ENCODE data around the gene GTF3C2. TPM values are rescaled to one million over a fixed set of nuclear protein-coding genes. Genes with fewer than 3 reads are reported as not detected.
A peak's percentile ranks its signal among the peaks of the same experiment; 100 is the strongest.

GTF3C2 gene
- total and polyA plus RNA-seq, 2 of the 13 experiments (the other 11 are each of a cell fraction or from before 2014, with no cell fraction given), result 77.5 to 130 TPM

GRCh38 chr2:27322766-27323595 lies 33.6 kb downstream of the GTF3C2 start, which contains the start of gene MPV17 (continued):
- TF ChIP-seq CREB3 (CRISPR knock-in tag; IDR thresholded peaks at IDR 0.05) (no peak; the same call in 1 of the 2 replicates), SP5 (CRISPR knock-in tag; IDR thresholded peaks at IDR 0.05; ENCODE audit: borderline replicate concordance, low read depth) (peak; percentile 66; the same call in 1 of the 2 replicates), KAT7 (CRISPR knock-in tag; IDR thresholded peaks at IDR 0.05; ENCODE audit: borderline replicate concordance) (peak; percentile 48; the same call in 1 of the 2 replicates), FOSL2 (CRISPR knock-in tag; IDR thresholded peaks at IDR 0.05) (peak; percentile 79), CCDC6 (CRISPR knock-in tag; IDR thresholded peaks at IDR 0.05) (no peak), FOXO4 (CRISPR knock-in tag; conservative IDR thresholded peaks at IDR 0.05) (0 out of 2 replicates have a peak, but pooled peaks have one; percentile 93), ZNF710 (CRISPR knock-in tag; IDR thresholded peaks at IDR 0.05; ENCODE audit: borderline replicate concordance) (peak; percentile 43; the same call in 1 of the 2 replicates), HMGA1 (CRISPR knock-in tag; conservative IDR thresholded peaks at IDR 0.05) (no peak), PHF21A (CRISPR knock-in tag; IDR thresholded peaks at IDR 0.05) (peak; percentile 29; the same call in 1 of the 2 replicates), ETS1 (CRISPR knock-in tag; IDR thresholded peaks at IDR 0.05) (peak; percentile 92), TERF1 (CRISPR knock-in tag; IDR thresholded peaks at IDR 0.05) (no peak), ZNF343 (CRISPR knock-in tag; IDR thresholded peaks at IDR 0.05) (no peak), SNRNP70 (IDR thresholded peaks at IDR 0.05; ENCODE audit: low read depth, low read length) (no peak), MBD4 (IDR thresholded peaks at IDR 0.05; ENCODE audit: borderline replicate concordance, low read length) (peak; percentile 43; the same call in 1 of the 2 replicates), KAT8 (CRISPR knock-in tag; IDR thresholded peaks at IDR 0.05) (peak; percentile 96), XRCC5 (optimal IDR thresholded peaks at IDR 0.05; ENCODE audit: low read length) (no peak), NFIC (IDR thresholded peaks at IDR 0.05; ENCODE audit: low read length) (peak; percentile 72), PAXIP1 (CRISPR knock-in tag; conservative IDR thresholded peaks at IDR 0.05) (peak; percentile 65)
